ENCODE data around the gene NATD1.

The NATD1 gene

DNA sequence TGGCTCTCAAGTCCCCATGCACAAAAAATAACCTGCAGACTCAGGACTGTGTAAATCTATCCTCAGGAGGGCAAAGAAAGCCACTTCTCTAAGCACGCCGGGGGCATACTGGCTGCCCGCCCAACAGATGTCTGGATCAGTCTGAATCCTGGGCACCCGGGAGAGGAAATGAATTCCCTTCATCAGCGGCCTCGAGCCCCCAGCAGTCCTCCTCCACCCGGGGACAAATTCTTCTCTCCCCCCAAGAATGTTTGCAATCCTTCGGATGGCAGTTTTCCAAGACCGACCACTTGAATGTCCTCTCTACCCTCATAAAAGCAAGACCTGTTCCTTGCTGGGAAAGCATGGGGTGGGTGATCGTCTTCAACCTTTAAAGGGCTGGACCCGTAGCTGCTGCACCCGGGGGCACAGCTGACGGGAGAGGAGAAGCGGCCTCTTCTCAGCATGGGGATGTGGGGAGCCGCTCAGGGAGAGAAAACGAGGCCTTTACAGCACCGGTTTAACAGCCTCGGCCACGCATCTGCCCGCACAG is 21.9 kb upstream of the NATD1 start:
- peak; percentile 46 for DNase-seq

DNA sequence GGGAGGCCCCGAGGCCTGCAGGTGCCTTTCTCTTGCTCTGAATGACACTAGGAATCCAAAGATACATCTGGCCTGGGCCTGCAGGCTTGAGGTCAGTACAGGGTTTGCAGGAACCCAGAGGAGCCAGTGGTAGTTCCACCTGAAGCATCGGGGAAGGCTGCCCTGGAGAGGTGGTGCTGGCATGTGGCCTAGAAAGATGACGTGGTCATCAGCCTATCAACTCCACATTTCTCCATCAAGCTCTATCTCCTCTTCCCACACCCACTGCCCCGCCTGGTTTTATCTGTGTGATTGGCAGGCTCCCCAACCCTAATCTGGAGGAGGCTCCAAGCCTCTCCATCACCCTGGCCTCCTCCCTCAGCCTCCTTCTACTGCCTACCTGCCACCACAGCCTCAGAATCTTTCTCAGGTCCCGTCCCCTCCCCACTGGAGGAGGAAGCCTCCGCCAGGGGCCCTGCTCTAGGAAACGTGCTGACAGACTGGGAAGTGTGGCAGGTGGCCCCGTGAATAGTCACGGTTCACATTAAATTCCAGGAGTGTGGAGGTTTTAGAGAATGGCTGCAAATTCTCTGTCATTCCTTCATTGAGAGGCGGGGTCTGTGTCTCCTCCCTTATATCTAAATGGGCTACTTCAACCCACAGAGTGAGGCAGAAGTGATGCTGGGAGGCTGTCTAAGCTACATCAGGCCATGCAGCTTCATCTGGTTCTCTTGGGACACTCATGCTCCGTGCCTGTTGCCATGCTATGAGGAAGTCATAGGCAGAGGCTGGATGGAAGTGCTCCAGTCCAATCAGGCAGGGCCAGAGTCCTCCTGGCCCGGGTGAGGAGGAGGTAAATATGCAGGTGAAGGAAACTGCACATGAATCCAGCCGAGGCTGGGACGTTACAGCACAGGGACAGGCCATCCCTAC is 19.9 kb upstream of the NATD1 start:
- DNase-seq: no peak

DNA sequence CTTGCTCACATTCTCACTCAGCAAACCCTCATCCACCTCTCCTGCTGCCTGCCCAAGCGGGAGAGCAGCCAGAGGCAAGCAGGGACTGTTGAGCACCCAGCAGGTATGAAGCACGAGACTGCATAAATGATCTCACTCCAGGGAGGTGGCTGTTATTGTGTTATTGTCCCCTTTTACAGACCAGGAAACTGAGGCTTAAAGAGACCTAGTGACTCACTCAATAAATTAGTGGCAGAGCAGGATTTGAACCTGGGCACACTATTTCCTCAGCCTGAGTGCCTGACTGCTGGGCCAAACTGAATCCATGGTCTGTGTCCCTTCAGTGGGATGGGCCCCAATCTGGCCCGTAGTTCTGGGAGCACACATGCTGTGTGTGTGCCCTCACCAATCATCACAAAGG is 19.0 kb upstream of the NATD1 start:
- DNase-seq: no peak

DNA sequence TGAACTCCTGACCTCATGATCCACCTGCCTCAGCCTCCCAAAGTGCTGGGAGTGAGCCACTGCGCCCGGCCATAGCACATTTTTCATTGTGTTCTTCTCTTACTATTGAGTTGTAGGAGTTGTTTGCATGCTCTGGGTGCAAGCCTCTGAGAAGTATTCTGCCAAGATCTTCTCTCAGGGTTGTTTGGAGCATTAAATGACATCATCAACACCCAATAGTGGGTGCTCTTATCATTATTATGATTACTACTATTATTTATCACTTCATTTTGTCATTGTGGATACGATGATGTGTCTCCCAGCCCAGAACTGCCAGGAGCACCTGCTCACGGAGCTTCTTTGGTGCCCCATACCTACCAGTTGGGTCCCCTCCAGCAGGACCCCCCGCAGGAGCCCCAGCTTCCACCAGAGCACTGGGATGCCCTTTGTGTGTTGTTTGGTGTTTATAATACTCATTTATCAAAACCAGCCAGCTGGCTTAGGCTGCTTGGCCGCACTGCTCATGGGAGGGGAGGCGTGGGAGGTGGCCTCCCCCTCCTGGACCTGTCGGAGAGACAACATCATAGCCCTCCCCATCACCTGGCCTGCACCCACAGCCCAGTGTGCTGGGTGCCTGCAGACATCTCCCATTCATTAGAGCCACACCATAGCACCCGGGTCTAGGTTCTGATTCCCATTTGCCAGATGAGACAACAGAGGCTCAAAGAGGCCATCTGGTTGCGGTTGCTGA is 18.4 kb upstream of the NATD1 start:
- DNase-seq: no peak

DNA sequence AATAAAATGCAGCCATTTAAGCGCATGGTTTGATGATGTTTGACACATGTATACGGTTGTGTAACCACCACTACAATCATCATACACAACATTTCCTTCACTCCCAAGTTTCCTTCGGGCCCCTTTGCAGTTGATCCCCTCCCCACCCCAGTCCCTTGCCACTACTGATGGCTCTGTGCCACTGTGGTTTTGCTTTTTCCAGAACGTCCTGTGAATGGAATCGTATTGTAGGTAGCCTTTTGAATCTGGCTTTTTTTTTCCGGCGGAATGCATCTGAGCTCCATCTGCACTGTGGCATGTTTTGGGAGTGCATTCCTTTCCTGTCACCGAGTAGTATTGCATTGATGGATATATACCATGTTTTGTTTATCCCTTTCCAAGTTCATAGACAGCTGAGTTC is 16.2 kb upstream of the NATD1 start:
- DNase-seq: no peak

DNA sequence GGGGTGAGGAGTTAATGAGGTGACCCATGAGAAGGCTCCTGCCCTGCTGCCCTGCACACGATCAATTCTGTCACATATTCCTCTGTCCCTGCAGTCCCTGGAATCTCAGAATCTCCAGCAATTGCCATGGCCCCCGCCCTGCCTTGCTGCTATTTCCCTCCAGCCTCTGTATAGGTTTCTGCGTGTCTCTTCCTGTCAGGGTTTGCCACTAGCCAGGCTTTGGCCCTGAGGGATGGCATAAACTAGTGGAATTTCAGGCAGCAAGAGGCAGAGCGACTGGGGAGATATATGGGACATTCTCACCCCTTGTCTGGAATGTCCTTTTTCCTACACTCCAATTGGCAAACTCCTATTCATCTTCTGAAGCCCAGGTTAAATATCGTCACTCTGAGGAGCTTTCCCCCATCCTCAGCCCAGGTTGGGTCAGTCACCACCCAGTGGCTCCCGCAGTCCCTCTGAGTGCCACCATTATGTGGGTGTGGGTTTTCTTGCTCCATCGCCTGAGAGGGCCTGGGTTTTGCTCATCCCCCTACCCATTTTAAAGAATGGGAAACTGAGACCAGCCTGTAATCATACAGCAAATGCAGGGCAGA is 15.5 kb upstream of the NATD1 start:
- no peak for DNase-seq

DNA sequence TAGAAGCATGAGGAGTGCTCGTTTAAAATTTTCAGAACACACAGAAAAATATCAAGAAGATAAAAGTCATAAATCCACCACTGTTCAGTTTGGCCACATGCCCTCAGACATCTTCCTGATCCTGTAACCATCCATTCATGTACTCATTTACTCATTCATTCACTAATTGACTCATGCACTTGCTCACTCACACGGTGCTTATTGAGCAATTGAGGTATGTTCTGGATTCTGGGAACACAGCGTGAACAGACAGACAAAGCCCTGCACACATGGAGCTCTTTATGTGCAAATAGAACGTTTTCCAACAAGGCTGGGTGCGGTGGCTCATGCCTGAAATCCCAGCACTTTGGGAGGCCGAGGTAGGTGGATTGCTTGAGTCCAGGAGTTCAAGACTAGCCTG is 10.2 kb upstream of the NATD1 start:
- DNase-seq: no peak

DNA sequence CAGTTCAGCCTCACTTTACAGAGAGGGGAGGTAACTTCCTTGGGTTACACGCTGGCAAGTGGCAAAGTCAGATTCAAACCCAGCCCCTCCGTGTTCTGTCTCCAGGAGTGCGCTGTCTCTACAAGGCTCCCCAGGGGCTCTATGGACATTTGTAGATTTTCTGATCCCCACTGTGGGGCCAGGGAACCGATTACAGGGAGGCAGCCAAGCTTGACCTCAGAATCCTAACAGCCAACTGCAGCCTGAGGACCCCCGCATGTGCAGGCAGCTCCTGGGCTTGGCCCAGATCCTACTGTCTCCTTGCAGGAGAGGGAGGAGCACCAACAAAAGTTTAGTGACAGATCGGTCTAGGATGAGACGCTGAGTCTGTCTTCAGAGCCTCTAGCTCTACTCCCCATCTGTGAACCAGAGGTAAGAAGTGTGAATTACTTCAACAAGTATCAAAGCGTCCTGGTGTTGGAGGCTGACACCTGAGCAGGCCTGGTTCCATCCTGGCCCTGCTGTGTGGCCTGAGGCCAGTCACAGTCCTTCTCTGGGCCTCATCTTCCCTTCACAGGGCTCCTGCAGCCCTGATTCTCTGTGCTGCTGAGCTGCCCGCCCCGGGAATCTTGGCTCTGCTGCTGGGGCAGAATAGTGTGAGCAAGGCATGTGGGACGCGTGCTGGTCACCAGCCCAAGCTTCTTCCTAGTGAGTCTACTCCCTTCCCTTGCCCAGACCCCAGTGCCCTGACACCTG is 9.2 kb upstream of the NATD1 start:
- DNase-seq: no peak

DNA sequence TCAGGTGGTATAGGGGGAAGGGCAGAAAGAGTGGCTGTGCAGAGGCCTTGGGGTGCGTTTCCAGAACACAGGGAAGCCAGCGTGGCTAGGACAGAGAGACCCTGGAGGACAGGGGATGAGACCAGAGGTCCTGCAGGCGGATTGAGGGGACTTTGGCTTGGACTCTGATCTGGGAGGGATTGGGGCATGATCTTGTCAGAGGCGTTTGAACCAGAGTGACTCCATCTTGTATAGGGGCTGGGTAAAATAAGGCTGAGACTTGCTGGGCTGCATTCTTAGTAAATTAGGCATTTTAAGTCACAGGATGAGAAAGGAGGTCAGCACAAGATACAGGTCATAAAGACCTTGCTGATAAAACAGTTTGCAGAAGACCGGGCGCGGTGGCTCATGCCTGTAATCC is 5.4 kb upstream of the NATD1 start:
- no peak for DNase-seq

DNA sequence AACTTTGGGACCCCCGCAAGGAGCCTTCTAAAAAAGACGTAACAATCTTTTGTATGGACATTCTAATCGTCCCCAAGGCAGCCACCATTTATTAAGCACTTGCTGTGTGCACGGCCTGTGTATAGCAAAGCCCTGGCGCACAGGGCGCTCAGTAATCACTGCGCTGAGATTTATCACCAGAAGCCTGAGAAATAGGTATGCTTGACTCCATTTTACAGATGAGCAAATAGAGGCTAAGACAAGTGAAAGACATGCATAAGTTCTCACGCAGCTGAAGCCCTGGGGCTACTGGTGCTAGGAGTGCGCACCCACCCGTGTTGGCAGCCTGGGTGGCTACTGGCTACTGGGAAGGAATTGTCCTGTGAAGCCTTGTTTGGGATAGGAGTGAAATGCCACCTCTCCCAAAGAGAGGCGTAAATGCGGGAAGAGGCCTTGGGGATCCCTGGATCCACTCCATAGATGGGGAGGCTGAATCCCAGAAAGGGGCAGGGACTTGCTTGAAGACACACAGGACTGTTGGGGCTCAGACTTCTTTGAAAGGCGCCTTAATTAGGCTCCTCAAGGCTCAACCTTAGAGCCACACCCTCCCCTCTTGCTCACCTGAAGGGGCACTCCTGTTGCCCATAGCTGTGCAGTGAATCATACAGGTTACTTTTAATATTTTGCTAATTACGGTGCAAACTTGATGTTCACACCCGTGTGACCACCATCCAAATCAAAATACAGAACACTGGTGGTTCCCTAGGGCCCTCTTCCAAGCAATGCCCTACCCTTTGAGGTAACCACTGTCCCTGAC is 634 bp upstream of the NATD1 start:
- DNase-seq: no peak

DNA sequence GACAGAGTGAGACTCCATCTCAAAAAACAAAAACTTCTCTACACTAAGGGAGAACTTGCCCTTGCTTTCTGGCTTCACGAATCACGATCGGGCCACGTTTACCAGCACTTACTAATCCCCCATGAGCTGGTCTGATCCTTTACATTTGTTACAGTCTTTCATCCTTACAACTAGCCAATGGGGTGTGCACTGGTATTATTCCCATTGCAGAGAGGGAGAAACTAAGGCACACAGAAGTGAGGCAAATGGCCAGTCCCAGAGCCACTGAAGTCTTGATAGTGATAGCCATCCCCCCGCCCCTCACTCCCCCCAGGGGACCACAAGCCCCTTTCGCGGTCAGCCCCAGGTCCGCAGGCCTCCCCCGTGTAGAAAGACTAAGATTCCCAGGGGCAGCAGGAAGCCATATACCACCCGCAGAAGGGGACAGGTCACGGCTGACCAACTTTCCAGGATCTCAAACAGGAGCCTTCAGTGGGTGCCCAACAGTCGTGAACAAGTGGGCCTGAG is 868 bp downstream of the NATD1 start:
- DNase-seq: no peak

DNA sequence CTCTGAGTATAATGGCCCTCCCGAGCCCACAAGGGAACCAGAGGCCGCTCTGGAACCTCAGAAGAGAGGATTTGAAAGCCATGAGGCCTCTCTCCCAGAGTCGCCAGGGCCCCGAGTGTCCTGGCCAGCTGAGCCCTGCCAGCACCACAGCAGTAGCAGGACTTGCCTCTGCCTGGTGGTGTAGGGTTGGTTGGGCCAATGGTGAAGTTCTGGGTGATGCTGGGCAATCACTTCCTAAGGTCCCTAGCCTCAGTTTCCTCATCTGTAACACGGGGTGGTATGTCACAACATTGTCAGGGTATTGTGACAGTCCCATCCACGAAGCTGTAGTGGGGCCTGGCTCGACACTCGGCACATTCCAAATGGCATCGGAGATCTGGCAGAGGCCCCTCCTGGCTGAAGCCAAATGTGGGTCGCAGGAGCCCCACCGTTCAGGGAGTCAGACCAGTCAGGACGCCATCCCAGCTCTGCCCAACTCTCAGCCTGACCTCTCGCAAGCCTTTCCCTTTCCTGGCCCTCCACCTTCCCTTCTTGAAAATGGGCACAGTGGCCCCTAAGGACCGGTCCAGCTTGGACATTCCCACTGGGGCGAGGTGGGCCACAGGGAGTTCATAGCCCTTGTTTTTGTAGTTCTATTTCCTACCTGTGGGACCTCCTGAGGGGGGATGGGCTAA is 1.7 kb downstream of the NATD1 start:
- DNase-seq: no peak

DNA sequence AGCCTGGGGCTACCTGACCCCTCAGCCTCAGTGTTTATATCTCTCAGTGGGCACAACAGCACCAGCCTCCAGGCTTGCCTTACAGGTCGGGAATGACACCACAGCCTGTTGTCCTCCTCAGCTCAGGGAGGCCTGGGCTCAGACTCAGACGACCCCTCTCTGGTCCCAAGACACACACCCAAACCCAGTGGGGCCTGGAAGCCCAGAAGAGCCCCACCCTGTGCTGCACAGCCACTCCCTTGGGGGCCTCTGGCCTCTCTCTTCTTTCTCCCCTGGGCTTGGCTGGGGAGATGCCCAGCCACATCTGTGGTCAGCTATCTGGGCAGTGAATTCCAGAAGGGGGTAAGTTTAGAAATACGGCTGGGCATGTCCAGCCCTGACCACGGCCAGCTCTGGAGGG is 2.4 kb downstream of the NATD1 start:
- no peak for DNase-seq

DNA sequence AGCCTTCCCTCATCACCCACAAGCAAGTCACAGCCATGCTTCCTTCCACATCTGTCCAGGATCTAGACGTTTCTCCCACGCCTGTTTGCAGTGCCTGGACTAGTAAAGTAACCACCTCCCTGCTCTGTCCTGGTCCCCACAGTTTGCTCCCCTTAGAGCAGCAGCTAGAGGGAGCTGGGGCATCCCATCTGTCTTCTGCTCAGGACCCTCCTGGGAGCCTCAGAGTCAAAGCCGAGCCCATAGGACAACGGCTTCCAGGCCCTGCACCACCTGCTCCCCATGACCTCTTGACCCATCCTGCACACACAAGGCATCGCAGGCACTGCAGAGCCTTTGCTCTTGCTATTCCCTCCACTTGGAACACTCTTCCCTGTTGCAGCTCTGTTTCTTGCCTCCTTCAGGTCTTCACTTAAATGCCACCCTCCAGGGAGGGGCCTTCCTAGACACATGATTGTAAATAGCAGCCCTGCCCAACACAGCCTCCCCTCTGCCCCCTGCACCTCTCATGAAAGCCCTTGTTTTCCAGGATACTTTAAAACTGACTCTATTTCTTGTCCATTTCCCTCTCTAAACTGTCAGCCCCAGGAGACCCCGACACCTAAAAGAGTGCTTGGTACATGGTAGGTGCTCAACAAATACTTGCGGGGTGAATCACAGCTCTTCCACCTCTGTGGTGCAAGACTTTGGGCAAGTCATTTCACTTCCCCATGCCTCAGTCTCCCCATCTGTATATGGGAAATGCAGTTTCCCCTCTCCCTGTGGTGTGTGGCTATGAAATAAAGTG is 3.1 kb downstream of the NATD1 start:
- no peak for DNase-seq

DNA sequence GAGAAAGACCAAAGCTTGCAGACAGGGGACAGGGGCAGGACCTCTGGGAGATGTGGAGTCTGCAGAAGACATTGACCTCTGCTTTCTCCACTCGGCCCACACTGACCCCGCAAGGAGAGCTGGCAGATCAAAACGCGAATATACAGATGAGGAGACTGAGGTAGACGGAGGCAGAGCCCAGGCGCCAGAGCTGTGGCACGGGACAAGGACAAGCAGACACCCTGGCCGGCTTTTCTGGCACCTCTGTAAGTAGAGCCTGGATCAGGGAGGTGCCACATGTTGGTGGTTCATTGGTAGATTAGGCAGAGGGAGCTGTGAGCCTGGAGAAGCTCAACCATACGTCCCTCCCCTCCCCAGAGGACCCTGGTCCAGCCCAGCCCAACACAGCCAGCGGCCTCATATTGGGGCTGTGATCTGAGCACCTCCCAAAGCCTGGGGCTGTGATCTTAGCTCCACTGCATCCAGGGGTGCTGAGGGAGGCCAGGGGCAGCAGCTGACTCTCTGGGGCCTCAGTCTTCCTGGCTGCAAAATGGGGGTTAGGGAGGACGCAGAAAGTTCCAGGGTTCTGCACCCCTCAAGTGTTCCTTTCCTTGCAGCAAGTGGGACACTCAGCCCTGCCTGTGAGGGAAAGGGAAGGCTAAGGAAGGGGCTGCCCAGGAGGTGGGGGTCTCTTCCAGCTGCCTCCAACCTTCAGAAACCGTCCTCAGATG is 4.0 kb downstream of the NATD1 start:
- DNase-seq: no peak

DNA sequence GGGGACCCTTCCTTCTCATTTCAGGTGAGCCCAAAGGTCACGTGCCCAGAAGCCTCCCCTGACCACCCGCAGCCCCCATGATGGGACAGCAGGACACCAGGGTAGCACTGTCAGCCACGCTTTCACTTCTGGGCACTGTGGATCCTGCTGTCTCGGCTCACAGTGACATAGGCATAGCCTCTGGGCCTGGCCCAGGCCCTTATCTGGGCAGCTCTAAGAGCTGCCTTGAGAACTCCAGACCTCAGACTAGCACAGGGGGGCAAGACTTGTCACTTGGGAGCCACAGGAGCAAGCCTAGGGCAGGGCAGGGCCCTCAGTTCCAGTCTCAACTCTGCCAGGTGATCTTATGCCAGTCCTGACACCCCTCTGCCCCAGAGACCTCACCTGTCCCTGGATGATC is 4.7 kb downstream of the NATD1 start:
- DNase-seq: no peak

DNA sequence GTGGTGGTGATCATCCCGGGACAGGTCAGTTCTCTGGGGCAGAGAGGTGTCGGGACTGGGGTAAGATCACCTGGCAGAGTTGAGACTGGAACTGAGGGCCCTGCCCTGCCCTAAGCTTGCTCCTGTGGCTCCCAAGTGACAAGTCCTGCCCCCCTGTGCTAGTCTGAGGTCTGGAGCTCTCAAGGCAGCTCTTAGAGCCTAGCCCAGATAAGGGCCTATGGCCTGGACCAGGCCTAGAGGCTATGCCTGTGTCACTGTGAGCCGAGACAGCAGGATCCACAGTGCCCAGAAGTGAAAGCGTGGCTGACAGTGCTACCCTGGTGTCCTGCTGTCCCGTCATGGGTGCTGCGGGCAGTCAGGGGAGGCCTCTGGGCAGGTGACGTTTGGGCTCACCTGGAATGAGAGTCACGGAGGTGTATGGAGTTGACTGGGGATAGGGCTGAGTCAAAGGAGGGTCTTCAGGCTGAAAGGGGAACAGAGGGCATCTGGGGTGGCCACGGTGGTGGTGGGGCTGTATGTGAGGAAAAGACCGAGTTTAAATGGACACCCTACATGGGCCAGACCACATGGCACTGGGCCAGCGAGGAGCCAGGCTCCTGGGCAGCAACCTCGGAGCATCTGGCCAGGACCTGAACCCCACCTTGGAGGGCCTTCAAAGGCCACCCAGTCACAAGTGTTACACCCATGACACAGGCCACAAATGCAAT is 5.5 kb downstream of the NATD1 start:
- no peak for DNase-seq

DNA sequence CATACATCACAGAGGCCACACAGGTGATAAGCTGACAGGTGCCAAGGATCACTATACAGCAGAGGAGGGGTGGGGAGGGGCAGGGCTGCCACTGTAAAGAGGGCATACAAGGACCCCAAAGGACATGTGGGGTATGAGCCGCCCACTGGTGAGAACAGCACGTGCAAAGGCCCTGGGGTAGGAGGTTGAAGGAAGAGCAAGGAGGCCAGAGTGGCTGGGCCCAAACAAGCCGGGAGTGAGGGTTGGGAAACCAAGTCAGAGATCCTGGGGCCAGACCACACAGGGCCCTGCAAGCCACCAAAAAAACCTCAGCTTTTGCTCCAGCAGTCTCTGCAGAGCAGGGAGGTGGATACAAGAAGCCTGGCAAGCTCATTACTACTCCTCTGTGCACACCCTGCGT is 6.5 kb downstream of the NATD1 start:
- no peak for DNase-seq

DNA sequence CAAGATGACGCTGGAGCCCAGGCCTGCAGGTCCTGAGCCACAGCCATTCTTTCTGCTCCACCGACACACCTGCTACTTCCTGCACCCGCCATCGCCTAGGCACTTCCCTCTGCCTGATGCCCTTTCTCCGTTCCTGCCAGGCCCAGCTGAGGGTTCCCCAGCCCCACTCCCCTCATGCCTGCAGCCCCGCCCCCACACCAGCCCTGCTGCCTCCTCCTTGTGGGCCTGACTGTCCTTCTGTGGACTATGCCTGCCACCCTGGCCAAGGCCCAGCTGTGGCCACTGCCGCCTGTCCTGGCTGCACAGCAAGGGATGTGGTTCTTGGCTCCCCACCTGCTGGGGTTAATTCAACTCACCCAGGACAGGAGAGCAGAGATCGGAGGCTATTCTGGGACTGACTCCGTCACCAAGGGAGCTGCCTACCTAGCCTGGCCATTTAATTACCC is 7.5 kb downstream of the NATD1 start:
- DNase-seq: no peak

Data from DMS79 (cell line).